Fibroblast of lung (primary cell): ENCODE data around the gene GPR68. TPM values are rescaled to one million over a fixed set of nuclear protein-coding genes. Genes with fewer than 3 reads are reported as not detected.

ENCODE experiments used
- DNase-seq, 2 donors: peaks; one replicate each; pipeline versions ENCODE4 v3.0.0 to v3.0.0-alpha.2; 2010; ENCODE audit warnings: low read depth in 2 of 2
- H2AFZ ChIP-seq: 2 replicates; pipeline ENCODE4 v1.5.1; 2012; ENCODE audit warnings: low read length, control low read depth, inconsistent platforms
- H3K27ac ChIP-seq: 2 replicates; pipeline ENCODE4 v1.5.1; 2011; ENCODE audit warnings: low read length, control low read depth; ENCODE audit not compliant: insufficient read depth
- H3K27me3 ChIP-seq: 2 replicates; pipeline ENCODE4 v1.5.1; 2011; ENCODE audit warnings: mild to moderate bottlenecking, low read length; ENCODE audit not compliant: control insufficient read depth, insufficient read depth
- H3K36me3 ChIP-seq: 2 replicates; pipeline ENCODE4 v1.5.1; 2011; ENCODE audit warnings: low read length; ENCODE audit not compliant: control insufficient read depth, insufficient read depth
- H3K4me1 ChIP-seq: 2 replicates; pipeline ENCODE4 v1.5.1; 2011; ENCODE audit warnings: low read length; ENCODE audit not compliant: control insufficient read depth, insufficient read depth; ENCODE audit errors: extremely low read depth
- H3K4me2 ChIP-seq: 2 replicates; pipeline ENCODE4 v1.5.1; 2011; ENCODE audit warnings: low read length, control low read depth; ENCODE audit not compliant: insufficient read depth; ENCODE audit errors: extremely low read depth
- H3K4me3 ChIP-seq, 4 experiments: fragments of 200-600 bp in 1 of 4; sonication (generic) in 1 of 4; replicated peaks in 1 of 4; 2 replicates each; pipeline ENCODE4 v1.5.1; 2011 to 2016; ENCODE audit warnings: low read length in 4 of 4, low read depth in 3 of 4, mild to moderate bottlenecking in 3 of 4, control low read depth in 2 of 4, inconsistent platforms in 1 of 4, mixed read lengths in 1 of 4; ENCODE audit not compliant: insufficient read depth in 1 of 4; ENCODE audit errors: control extremely low read depth in 1 of 4
- H3K79me2 ChIP-seq: 2 replicates; pipeline ENCODE4 v1.5.1; 2012; ENCODE audit warnings: mild to moderate bottlenecking, low read length, inconsistent platforms; ENCODE audit not compliant: control insufficient read depth, insufficient read depth
- H3K9ac ChIP-seq: 2 replicates; pipeline ENCODE4 v1.5.1; 2011; ENCODE audit warnings: mild to moderate bottlenecking, low read length, control low read depth; ENCODE audit not compliant: insufficient read depth
- H3K9me3 ChIP-seq: 2 replicates; pipeline ENCODE4 v1.5.1; 2012; ENCODE audit warnings: low read depth, low read length; ENCODE audit not compliant: control insufficient read depth, insufficient read depth
- H4K20me1 ChIP-seq: 2 replicates; pipeline ENCODE4 v1.5.1; 2011; ENCODE audit warnings: low read length; ENCODE audit not compliant: control insufficient read depth, insufficient read depth; ENCODE audit errors: extremely low read depth
- CTCF ChIP-seq, 2 donors: IDR thresholded peaks in 1 of 2; conservative IDR thresholded peaks in 1 of 2; 1 replicate in 1 of 2; 2 replicates in 1 of 2; pipeline ENCODE4 v1.5.1; 2011 to 2012; ENCODE audit warnings: low read length in 2 of 2, control low read depth in 1 of 2, inconsistent platforms in 1 of 2, low read depth in 1 of 2, mild to moderate bottlenecking in 1 of 2
- EZH2 ChIP-seq: IDR thresholded peaks from 2 replicates; pipeline ENCODE4 v1.5.1; 2012; ENCODE audit warnings: low read length, control low read depth, mild to moderate bottlenecking; ENCODE audit errors: missing control alignments
- polyA plus RNA-seq, 2 donors: library from polyadenylated mRNA; depleted of rRNA in 1 of 2; stranded (reverse) in 1 of 2; unstranded in 1 of 2; fragments of >200 nt; gene quantifications; 2 replicates each; pipeline ENCODE4 v1.2.1, GENCODE V29; 2011 to 2012; ENCODE audit warnings: missing spikeins in 1 of 2
- total RNA-seq: library from RNA; depleted of rRNA; stranded (reverse); fragments of >200 nt; gene quantifications from 2 replicates; pipeline ENCODE4 v1.2.1, GENCODE V29; 2014

The GPR68 gene
- total and polyA plus RNA-seq, 2 donors (not counting 1 experiment from before 2014, with no cell fraction given), result 0.37 to 0.66 TPM

- no peaks in the 10 kb centered on the region for H3K36me3 ChIP-seq
- no peak overlapping the region for H3K4me2 ChIP-seq
- DNase-seq, result no peak
- no peak overlapping the region for H3K27ac ChIP-seq
- H3K27me3 ChIP-seq, result no peaks in the 10 kb centered on the region
- no peak overlapping the region for H2AFZ ChIP-seq
- H3K4me3 ChIP-seq, result no peak overlapping the region
- H3K4me1 ChIP-seq, result peaks cover under 1% of the 10 kb centered on the region
- H3K9ac ChIP-seq, result no peak overlapping the region
- H4K20me1 ChIP-seq, result no peaks in the 10 kb centered on the region
- no peaks in the 10 kb centered on the region for H3K9me3 ChIP-seq
- H3K79me2 ChIP-seq, result no peaks in the 10 kb centered on the region
- TF ChIP-seq CTCF (conservative IDR thresholded peaks at IDR 0.05 in 1 of 2, IDR thresholded peaks at IDR 0.05 in 1 of 2; ENCODE audit: low read depth in 1 of 2, low read length in 2 of 2) (no peak), EZH2 (no peak)
Observed at GRCh38 chr14:91255026-91255695, 10.7 kb upstream of the GPR68 start.

- H3K27ac ChIP-seq, result no peak overlapping the region
- H3K9ac ChIP-seq, result no peak overlapping the region
- DNase-seq, result no peak
- peaks cover 2% of the 10 kb centered on the region for H3K4me1 ChIP-seq
- H2AFZ ChIP-seq, result no peak overlapping the region
- H3K9me3 ChIP-seq, result no peaks in the 10 kb centered on the region
- TF ChIP-seq EZH2 (no peak), CTCF (conservative IDR thresholded peaks at IDR 0.05 in 1 of 2, IDR thresholded peaks at IDR 0.05 in 1 of 2; ENCODE audit: low read depth in 1 of 2, low read length in 2 of 2) (no peak)
- no peaks in the 10 kb centered on the region for H3K27me3 ChIP-seq
- H3K79me2 ChIP-seq, result no peaks in the 10 kb centered on the region
- H3K36me3 ChIP-seq, result no peaks in the 10 kb centered on the region
- no peak overlapping the region for H3K4me3 ChIP-seq
- no peaks in the 10 kb centered on the region for H4K20me1 ChIP-seq
- H3K4me2 ChIP-seq, result no peak overlapping the region
Observed at GRCh38 chr14:91254461-91254860, 10.0 kb upstream of the GPR68 start.

DNA sequence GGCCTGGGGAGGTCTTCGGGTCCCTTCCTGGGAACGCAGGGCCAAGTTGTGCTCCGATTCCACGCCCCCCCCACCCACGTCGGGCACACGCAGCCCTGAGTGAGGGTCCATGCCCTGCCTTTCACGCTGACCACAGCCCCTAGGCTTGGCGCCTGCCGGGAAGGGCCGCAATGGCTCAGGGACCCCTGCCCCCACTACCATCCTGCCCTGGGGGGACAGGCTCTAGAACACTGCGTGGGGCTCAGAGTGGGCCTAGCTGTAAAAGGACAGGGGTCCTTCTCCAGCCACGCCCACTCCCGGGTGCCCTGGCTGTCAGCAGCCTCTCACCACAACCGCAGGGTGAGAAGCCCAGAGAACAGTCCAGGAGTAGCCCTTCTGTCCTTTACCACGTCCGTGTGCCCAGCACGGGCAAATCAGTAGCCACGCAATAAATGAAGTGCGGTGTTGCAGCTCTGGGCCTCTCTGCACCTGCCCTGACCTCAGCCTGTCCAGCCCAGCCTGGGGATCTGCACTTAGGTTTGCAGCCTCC, 9.4 kb upstream of the GPR68 start:
- Histone ChIP-seq H3K9ac (no peak overlapping the region), H3K9me3 (no peaks in the 10 kb centered on the region), H4K20me1 (no peaks in the 10 kb centered on the region), H3K27me3 (no peaks in the 10 kb centered on the region), H3K4me1 (peaks cover 2% of the 10 kb centered on the region), H3K79me2 (no peaks in the 10 kb centered on the region), H3K4me2 (peak overlapping the region; percentile 44), H2AFZ (no peak overlapping the region), H3K4me3 (peak overlapping the region; percentile 12 to 56 (median 20)), H3K27ac (no peak overlapping the region), H3K36me3 (no peaks in the 10 kb centered on the region)
- no peak for DNase-seq
- TF ChIP-seq EZH2, result no peak
- TF ChIP-seq CTCF (conservative IDR thresholded peaks at IDR 0.05 in 1 of 2, IDR thresholded peaks at IDR 0.05 in 1 of 2; ENCODE audit: low read depth in 1 of 2, low read length in 2 of 2), result no peak
